Measurements from ENCODE around the gene USP9X. TPM values are rescaled to one million over a fixed set of nuclear protein-coding genes. Genes with fewer than 3 reads are reported as not detected.
"Not testable (repeated sequence)": the region's sequence is repeated elsewhere in the genome, so short reads cannot be mapped to it uniquely, and the experiment has no call there.

USP9X gene
- total RNA-seq, 1 donor from 2014 or later = 86.3 TPM

DNA sequence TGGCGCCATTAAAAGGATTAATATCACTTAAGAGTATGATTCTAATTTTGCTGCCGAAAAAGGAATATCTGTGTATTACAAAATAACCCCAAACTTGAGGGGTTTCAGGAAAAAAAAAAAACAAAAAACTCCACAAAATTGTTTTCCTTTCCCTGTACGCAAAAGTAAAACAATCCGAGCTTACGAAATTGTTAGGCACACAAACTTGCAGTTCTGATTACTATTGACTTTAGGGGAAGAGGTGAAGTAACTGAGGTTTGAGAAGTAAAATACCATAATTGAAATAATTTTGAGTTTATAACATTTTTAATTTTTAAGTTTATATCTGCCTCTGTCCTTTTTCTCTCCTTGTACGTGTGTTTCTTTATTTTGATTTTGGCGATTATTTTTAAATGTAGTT is 64.8 kb downstream of the USP9X start:
- Mint-ChIP-seq H3K4me1 (ENCODE audit: low read depth) (peaks cover 49% of the 10 kb centered on the region), H3K36me3 (ENCODE audit: low read depth) (peaks cover 5% of the 10 kb centered on the region), H3K27ac (ENCODE audit: unreplicated experiment) (peak overlapping the region; percentile 71), H3K9me3 (ENCODE audit: low read depth) (peaks cover 2% of the 10 kb centered on the region), H3K4me3 (ENCODE audit: unreplicated experiment) (no peak overlapping the region), H3K27me3 (ENCODE audit: low read depth) (no peaks in the 10 kb centered on the region)
- TF ChIP-seq, protein P1, sequence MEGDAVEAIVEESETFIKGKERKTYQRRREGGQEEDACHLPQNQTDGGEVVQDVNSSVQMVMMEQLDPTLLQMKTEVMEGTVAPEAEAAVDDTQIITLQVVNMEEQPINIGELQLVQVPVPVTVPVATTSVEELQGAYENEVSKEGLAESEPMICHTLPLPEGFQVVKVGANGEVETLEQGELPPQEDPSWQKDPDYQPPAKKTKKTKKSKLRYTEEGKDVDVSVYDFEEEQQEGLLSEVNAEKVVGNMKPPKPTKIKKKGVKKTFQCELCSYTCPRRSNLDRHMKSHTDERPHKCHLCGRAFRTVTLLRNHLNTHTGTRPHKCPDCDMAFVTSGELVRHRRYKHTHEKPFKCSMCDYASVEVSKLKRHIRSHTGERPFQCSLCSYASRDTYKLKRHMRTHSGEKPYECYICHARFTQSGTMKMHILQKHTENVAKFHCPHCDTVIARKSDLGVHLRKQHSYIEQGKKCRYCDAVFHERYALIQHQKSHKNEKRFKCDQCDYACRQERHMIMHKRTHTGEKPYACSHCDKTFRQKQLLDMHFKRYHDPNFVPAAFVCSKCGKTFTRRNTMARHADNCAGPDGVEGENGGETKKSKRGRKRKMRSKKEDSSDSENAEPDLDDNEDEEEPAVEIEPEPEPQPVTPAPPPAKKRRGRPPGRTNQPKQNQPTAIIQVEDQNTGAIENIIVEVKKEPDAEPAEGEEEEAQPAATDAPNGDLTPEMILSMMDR (IDR thresholded peaks at IDR 0.05) = no peak
- DNase-seq (ENCODE audit: low spot score) = no peak

DNA sequence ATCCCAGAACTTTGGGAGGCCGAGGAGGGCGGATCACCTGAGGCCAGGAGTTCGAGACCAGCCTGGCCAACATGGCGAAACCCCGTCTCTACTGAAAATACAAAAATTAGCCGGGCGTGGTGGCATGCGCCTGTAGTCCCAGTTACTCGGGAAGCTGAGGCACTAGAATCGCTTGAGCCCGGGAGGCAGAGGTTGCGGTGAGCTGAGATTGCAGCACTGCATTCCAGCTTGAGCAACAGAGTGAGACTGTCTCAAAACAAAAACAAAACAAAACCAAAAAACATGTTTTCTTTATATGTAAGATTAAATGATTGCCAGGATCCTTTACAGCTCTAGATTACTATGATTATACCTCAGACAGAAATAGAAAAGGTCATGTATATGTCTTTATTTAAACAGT is 66.5 kb downstream of the USP9X start:
- DNase-seq (ENCODE audit: low spot score) = not testable (repeated sequence)

DNA sequence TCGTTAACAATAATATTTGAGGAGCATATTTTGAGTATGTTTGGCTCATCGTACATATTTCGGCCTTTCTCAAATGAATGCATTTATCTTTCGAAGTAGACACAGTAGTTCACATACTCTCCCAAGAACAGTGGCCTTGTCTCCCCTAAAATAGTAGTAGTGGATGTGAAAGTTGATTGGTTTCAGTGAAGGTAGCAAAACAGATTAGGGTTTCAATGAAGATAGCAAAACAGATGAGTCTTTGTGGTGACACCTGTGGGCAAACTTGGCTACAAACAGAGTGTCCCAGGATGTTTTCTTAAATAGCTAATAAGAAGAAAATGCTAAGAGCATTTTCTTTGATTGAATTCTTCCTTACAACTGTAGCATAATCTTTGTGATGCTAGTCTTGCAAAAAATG is 67.0 kb downstream of the USP9X start:
- peaks cover 7% of the 10 kb centered on the region for H3K36me3 Mint-ChIP-seq (ENCODE audit: low read depth)
- no peak overlapping the region for H3K4me3 Mint-ChIP-seq (ENCODE audit: unreplicated experiment)
- H3K27ac Mint-ChIP-seq (ENCODE audit: unreplicated experiment) = no peak overlapping the region
- peaks cover 37% of the 10 kb centered on the region for H3K4me1 Mint-ChIP-seq (ENCODE audit: low read depth)
- TF ChIP-seq, protein P1 (IDR thresholded peaks at IDR 0.05) = no peak
- H3K27me3 Mint-ChIP-seq (ENCODE audit: low read depth) = no peaks in the 10 kb centered on the region
- no peaks in the 10 kb centered on the region for H3K9me3 Mint-ChIP-seq (ENCODE audit: low read depth)
- no peak for DNase-seq (ENCODE audit: low spot score)

More for the DNA sequence above, 66.5 kb downstream of the USP9X start:
- not testable (repeated sequence) for H3K36me3 Mint-ChIP-seq (ENCODE audit: low read depth); H3K9me3 Mint-ChIP-seq (ENCODE audit: low read depth); H3K27ac Mint-ChIP-seq (ENCODE audit: unreplicated experiment); H3K27me3 Mint-ChIP-seq (ENCODE audit: low read depth); H3K4me3 Mint-ChIP-seq (ENCODE audit: unreplicated experiment)
- peaks cover 41% of the 10 kb centered on the region for H3K4me1 Mint-ChIP-seq (ENCODE audit: low read depth)

DNA sequence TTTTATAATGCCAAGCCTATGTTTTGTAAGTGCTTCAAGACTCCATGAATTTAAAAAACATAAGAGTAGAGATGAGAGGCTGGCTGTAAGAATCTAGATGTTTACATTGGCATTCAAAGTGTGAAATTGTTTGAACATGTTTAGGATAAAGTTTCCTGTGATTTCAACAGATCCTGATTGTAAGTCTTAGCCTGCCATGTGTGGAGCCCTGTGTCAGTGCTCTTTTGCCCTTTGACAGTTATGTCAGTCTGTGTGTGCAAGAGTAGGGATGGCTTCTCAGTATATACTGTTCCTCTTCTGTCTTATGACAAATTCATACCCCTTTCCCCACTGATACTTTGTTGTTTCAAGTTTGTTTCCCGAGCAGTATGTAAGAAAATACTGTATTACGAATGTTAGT is 68.2 kb downstream of the USP9X start:
- Mint-ChIP-seq H3K36me3 (ENCODE audit: low read depth) (peaks cover 7% of the 10 kb centered on the region), H3K9me3 (ENCODE audit: low read depth) (no peaks in the 10 kb centered on the region), H3K4me1 (ENCODE audit: low read depth) (peaks cover 32% of the 10 kb centered on the region), H3K4me3 (ENCODE audit: unreplicated experiment) (no peak overlapping the region), H3K27ac (ENCODE audit: unreplicated experiment) (peak overlapping the region; percentile 88), H3K27me3 (ENCODE audit: low read depth) (no peaks in the 10 kb centered on the region)
- TF ChIP-seq, protein P1 (IDR thresholded peaks at IDR 0.05) = no peak
- DNase-seq (ENCODE audit: low spot score) = no peak

DNA sequence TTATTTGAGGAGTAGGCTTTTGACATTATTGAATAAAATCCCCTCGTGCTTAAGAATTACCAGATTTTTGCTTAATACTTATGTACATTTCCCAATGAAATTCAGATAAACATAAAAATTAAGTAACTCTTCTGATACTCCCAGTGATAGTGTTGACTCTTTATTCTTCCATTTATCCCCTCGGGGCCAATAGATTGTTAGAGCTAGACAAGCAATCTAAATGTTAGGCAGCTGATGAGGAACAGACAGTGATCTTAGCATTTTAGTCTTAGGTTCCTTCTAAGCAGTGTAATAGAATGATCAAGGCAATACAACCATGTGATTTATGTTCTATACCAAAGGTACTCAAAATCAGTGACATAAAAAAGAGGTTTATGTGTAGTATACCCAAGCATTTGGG is 68.7 kb downstream of the USP9X start:
- no peak for DNase-seq (ENCODE audit: low spot score)
- no peak overlapping the region for H3K4me3 Mint-ChIP-seq (ENCODE audit: unreplicated experiment)
- H3K4me1 Mint-ChIP-seq (ENCODE audit: low read depth) = peaks cover 26% of the 10 kb centered on the region
- H3K27ac Mint-ChIP-seq (ENCODE audit: unreplicated experiment) = peak overlapping the region; percentile 88
- H3K27me3 Mint-ChIP-seq (ENCODE audit: low read depth) = no peaks in the 10 kb centered on the region
- no peaks in the 10 kb centered on the region for H3K9me3 Mint-ChIP-seq (ENCODE audit: low read depth)
- H3K36me3 Mint-ChIP-seq (ENCODE audit: low read depth) = peaks cover 5% of the 10 kb centered on the region
- TF ChIP-seq, protein P1 (IDR thresholded peaks at IDR 0.05) = no peak

DNA sequence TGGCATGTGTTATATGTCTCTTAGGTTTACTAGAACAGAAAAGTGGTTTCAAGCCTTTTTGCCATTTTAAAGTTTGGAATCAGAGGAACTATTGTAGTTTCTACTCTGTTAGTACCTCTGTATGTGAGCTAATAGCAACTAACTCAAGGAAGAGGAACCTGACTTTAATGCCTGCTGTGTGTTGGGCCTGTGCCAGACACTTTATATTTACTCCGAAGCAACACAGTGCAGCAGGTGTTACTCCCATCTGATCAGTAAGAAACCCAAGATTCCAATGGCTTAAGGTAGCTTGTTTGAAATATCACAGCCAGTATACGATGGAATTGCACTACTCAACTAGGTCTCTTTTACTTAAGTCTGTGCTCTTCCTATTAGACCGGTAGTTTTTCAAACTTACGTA is 79.2 kb downstream of the USP9X start:
- Mint-ChIP-seq H3K27ac (ENCODE audit: unreplicated experiment) (no peak overlapping the region), H3K36me3 (ENCODE audit: low read depth) (peaks cover 6% of the 10 kb centered on the region), H3K4me1 (ENCODE audit: low read depth) (no peaks in the 10 kb centered on the region), H3K27me3 (ENCODE audit: low read depth) (no peaks in the 10 kb centered on the region), H3K9me3 (ENCODE audit: low read depth) (peaks cover 10% of the 10 kb centered on the region), H3K4me3 (ENCODE audit: unreplicated experiment) (no peak overlapping the region)
- no peak for DNase-seq (ENCODE audit: low spot score)
- TF ChIP-seq, protein P1 (IDR thresholded peaks at IDR 0.05) = no peak
